Measurements from ENCODE around the gene CDH23.

Gene CDH23

DNA sequence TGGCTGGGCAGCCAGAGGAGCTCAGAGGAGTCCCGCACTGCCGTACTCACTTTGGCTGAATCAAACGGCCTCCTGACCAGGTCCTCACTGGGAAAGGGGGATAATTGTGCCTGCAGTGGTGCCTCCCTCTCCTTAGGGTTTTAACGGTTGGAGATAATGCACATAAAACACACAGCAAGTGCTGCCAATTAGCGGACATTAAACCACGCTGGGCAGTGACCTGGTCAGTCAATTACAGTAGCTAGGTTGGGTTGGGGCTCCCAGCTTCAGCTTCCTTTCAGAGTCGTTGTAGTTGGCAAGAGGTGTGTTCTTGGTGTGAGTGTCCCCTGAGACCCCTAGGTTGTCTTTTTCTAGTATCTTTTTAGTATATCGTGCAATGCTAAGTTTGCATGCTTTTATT, 176.2 kb downstream of the CDH23 start:
- no peak for DNase-seq

DNA sequence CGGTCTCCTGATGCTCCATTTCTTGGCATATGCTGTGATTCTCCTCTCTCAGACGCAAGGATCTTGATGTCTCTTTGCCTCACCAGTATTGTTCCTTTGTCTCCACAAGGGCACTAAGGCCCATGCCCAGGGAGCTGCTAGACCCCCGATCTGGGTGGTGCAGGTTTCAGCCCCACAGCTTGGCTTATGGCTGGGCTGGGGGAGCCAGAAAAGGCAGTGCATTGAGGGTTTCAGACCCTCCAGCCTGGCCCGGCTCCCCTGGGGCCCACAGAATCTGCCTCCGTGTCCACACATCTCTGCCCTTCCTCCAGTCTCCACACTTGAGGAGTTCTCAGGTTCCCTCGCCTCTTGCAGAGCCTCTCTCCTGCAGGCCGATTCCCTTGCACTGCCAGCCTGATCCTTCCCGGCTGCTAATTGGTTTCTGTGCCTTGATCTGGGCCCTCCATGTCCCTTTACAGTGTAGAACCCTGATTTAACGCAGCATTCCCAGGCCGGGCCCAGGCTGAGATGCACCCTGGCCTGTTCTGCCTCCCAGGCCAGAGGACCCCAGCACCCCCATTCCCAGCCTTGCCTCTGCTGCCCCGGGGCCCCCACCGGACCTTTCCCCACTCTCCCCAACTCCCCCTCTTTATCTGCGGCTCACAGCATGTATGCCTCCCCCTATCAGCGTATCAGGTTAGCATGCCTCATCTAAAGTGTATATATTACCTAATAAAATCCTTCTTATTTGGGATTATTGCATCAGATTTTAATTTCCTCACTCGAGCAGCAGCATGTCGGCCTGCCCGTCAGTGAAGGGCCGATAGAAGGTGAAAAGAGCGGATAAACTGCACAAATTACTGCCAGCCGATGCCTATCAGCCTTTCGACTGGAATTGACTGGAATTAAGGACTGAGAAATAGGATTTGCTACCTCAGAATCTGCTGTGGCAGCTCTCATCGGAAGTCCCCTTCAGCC, 177.1 kb downstream of the CDH23 start:
- no peak for DNase-seq

DNA sequence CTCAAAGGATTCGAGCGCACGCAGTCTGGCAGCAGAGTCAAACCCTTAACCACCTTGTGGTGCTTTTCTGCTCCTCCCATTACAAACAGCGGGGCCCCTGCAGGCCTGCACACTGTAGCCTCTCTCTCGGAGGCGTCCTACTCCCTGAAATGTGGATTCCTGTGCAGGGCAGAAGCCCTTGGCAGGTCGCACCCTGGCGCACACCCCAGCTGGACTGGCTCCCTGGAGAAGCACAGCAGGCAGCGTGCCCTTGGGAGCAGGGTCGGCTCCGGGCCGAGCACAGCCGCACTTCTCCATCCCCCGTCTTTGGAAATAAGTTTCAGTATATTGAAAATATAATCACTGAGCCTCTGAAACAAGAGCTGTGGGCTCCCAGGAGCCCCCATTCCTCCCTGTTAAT, 178.7 kb downstream of the CDH23 start:
- no peak for DNase-seq

DNA sequence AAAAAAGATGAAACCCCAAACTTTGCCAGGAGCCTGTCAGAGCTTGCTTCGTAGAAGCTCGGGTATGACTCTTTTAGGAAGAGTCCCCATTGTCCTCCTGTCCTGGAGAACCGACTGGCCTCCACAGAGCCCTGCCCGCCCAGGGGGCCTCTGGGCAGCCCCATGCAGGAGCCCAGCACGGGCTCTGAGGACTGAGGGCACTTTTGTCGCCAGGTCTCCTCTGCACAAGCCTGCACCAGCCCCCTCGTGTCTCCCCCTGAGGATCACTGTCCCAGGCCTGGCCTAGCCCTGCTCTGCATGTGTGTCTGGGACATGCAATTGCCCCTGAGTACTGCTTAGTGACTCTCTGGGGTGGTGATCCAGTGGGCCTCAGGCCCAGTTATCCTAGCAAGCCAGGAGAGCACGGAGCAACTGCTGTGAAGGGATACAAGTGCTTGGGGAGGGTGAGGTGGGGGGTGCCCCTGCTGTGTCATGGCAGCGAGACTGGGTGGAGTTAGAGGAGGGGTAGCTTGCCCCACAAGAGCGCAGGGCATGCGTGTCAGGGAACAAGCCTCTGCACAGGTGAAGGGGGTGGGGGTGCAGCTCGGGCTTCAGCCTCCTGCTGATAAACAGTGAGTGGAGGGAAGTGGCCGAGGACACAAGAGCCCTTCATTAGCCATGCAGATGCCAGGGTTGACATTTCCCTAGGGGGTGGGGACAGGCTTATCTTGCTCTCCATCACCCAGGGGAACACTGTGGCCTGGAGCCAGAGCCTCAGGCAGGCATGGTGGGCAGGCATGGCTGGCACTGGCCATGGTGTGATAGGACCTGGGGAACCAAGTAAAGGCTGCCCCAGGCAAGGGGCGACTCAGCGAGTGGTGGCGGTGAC, 179.4 kb downstream of the CDH23 start:
- peak; percentile 64 for DNase-seq

DNA sequence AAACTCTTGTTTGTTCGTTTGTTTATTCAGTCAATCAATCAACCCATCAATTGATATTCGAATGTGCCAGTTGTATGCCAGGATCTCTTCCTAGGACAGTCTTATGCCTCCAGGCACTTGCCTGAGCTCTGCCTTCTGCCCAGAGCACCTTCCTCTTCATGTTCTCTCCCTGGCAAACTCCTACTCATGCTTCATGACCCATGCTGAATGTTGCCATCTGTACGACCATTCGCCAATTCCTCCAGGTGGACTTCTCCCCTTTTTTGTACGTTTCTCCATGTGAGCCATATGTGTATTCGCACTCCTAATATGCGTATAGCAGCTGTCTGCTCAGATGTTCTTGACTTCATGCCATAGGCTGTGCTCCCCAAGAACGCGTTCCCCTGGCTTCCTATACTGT, 180.1 kb downstream of the CDH23 start:
- DNase-seq: no peak

- no peak for DNase-seq
Measured at GRCh38 chr10:71577345-71577744, 180.6 kb downstream of the CDH23 start.

DNA sequence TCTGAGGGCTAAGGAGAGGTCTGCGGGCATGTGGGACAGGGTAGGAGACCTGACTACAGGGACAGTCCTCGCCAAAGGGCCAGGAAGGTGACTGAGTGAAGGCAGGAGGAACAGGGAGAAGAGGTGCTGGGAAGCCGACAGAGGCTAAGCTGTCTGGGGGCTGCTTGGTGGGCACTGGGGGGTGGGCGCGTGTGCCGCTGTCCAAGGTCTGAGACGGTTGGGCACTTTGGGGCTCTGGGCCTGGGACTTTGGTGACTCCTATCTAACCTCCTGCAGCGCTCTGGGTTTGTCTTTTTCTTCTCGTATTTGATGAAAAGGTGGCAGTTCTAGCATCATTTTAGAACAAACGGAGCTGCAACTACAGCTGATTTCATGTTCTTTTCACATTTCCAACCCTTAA, 181.3 kb downstream of the CDH23 start:
- DNase-seq: no peak

GRCh38 chr10:71579668-71580067, 182.9 kb downstream of the CDH23 start:
- no peak for DNase-seq

DNA sequence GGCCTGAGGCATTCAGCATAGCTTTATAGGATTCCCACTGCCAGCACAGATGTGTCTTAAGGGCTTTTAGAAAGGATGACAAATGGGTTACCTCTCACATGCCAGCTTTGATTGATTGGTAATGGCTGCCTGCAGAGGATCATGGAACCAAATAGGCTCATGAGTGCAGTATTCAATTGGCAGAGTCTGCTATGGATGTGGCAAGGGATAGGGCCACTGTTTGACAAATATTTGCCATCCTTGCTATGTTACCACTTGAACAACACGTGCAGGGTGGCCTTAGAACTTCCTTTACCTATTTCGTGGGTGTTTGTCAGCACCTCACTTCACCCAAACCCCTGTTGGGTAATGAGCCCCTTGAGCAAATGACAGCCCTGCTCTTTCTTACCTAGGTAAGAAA, 183.7 kb downstream of the CDH23 start:
- DNase-seq: no peak

GRCh38 chr10:71580926-71581325, 184.2 kb downstream of the CDH23 start:
- DNase-seq: no peak

DNA sequence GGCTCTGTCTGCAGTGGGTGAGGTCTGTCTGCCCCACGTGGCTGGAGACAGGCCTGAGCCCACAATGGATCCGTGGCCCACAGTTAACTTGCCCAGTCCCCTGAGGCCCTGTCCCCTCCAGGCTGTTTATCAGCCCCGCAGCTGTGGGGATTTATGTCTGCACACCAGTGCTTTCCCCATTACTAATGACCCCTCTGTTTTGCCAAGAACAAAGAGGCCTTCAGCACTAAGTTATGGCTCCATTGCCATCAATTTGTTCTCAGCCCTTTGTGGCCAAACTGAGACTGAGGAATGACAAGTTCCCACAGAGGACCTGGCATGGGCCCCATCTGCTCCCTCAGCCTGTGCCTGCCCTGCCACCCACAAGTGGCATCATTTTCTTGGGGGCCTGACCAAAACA, 184.7 kb downstream of the CDH23 start:
- DNase-seq: no peak

GRCh38 chr10:71582019-71582418, 185.3 kb downstream of the CDH23 start:
- no peak for DNase-seq

DNA sequence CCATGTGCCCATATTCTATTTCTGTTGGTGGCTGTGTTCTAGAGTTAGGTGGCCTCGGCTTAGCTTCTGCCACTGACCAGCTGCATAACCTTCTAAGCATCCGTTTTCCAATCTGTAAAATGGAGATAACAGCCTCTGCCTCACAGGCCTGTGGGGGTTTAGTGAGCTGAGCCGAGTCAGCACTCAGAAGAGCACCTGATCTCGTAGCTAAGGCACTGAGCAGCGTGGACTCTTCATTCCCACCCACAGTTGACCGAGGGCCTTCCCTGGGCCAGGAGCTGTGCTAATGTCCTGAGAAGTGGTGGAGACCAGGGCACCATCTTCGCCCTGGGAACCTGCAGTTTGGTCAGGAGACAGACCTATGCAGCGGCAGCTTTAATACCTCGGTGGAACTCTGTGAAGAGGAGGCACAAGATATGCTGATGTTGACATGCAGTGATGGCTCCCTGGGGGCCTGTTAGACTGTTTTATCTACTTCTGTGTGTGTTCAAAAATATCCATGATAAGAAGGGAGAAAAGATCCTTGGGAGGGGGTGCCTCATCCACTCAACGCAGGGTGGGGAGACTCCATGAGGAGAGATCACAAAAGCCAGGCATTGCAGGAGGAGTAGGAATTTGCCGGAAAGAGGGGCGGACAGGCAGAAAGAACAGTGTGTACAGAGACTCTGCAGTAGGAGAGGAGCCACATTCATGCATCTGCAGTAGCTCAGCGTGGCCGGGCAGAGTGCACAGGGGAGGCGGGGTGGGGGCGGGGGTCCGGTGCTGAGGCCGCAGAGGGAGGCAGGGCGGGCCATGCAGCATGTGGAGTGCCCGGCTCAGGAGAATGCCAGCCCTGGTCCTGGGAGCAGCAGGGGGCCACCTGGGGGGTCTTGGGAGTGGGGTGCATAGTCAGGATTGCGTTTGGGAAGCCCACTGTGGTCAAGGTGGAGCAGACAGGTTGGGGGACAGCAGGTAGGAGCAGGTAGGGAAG, 186.1 kb downstream of the CDH23 start:
- DNase-seq: no peak

DNA sequence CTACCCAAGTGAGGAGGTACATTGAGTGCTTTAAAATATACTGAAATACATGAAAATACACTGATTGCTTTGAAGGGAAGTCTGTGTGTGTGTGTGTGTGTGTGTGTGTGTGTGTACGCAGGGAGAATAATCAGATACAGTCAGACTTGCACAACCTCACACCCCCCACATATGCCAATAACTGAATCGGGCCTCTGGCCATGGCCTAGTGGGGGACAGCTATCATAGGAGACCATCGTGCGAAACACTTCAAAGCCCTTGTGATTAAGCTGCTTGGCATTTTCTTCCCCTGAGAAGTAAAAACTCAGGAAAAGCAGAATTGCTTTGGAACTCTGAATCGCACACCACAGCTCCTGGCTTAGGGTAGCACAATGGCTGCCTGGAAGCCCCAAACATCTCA, 187.7 kb downstream of the CDH23 start:
- DNase-seq: no peak

GRCh38 chr10:71584902-71585563, 188.3 kb downstream of the CDH23 start:
- DNase-seq: no peak

DNA sequence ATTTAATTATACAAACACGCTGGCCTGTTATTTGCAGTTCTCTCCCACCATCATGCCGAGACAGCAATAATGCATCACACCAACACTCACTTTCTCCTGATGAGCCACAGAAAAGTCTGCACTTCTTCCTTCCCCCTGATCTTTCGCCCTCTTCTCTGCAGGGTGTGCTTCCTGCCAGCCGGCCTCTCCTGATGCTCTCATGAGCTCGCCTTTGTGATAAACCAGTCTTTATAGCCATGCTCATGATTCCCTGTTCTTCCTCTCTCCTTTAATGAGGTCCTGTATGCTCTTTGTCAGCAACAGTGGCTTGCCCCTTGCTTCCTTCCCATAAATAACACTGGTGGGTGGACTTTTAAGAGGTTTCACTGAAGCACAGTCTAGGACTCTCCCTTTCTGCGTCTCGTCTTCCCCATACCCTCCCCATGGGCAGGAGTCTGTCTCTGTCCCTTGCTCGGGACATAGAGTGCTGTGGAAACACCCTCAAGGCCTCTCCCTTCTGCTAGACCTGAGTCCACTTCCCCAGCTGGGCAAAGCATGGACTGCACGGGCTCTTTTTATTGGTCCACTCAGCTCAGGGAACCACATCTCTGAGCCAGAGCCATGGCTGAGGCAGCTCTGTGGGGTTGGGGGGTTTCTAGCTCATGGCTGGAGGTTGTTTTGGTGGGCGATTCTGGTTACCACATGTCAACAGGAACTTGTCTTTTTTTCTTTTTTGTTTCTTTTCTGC, 189.0 kb downstream of the CDH23 start:
- no peak for DNase-seq

GRCh38 chr10:71587941-71588573, 191.3 kb downstream of the CDH23 start:
- DNase-seq: no peak

DNA sequence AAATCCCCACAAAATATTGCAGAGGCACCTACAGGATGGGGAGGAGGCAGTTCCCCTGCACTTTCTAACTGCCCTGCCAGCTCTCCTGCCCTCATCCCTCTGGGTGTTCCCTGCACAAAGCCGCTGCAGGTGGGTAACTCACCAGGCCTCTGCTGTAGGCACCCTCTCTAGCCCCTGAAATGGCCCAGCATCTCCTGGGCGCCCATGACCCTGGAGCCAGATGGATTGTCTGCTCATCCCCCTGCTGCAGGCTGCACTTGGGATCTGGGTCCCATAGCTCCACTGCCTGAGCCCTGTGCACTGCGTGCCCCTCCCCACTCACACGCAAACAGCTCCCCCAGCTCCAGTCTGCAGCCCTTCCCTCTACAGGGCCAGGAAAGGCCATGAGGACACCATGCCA, 192.0 kb downstream of the CDH23 start:
- no peak for DNase-seq

GRCh38 chr10:71589617-71590551, 193.2 kb downstream of the CDH23 start:
- peak; percentile 20 for DNase-seq
